C4-2B (cell line): Measurements from ENCODE around the gene PPFIBP1.

Experiments used
- CTCF ChIP-seq: fragments of 450-650 bp; conservative IDR thresholded peaks from 2 replicates; pipeline ENCODE4 v1.5.1; 2017; ENCODE audit warnings: mild to moderate bottlenecking
- ZFX ChIP-seq: fragments of 450-650 bp; IDR thresholded peaks from 2 replicates; pipeline ENCODE4 v1.6.1; 2017

- TF ChIP-seq CTCF (no peak), ZFX (no peak)
These were observed 18.6 kb downstream of the PPFIBP1 start for GRCh38 chr12:27542628-27543027.
